Measurements from ENCODE around the gene TARS2.

Gene TARS2

GRCh38 chr1:150486966-150487762 is at the start of gene TARS2:
Gene TARS2, plus strand, starts transcription at chr1:150487419. Its CDS starts 32 bp downstream, at chr1:150487451.
- peak; percentile 97 for DNase-seq

GRCh38 chr1:150441121-150441520 is 46.1 kb upstream of the TARS2 start:
- no peak for DNase-seq

GRCh38 chr1:150444232-150444631 is 43.0 kb upstream of the TARS2 start:
- no peak for DNase-seq

GRCh38 chr1:150456146-150456647 is 31.0 kb upstream of the TARS2 start:
- DNase-seq: no peak

GRCh38 chr1:150464422-150464826 is 22.8 kb upstream of the TARS2 start:
- peak; percentile 37 for DNase-seq

- DNase-seq: no peak
These were observed 20.3 kb upstream of the TARS2 start for GRCh38 chr1:150466964-150467363.

GRCh38 chr1:150469291-150469690 is 17.9 kb upstream of the TARS2 start:
- DNase-seq: no peak

- DNase-seq: no peak
These were observed 14.5 kb upstream of the TARS2 start for GRCh38 chr1:150472601-150473200.

GRCh38 chr1:150473659-150474058 is 13.6 kb upstream of the TARS2 start:
- no peak for DNase-seq

GRCh38 chr1:150474869-150475268 is 12.3 kb upstream of the TARS2 start:
- no peak for DNase-seq

GRCh38 chr1:150476754-150477153 is 10.5 kb upstream of the TARS2 start:
- DNase-seq: peak; percentile 52

GRCh38 chr1:150477320-150477719 is 9.9 kb upstream of the TARS2 start:
- peak; percentile 34 for DNase-seq

GRCh38 chr1:150477733-150478132 is 9.5 kb upstream of the TARS2 start:
- peak; percentile 95 for DNase-seq

GRCh38 chr1:150479370-150479769 is 7.8 kb upstream of the TARS2 start:
- no peak for DNase-seq

GRCh38 chr1:150479927-150480352 is 7.3 kb upstream of the TARS2 start:
- DNase-seq: no peak

GRCh38 chr1:150484431-150484830 is 2.8 kb upstream of the TARS2 start:
- peak; percentile 91 for DNase-seq

GRCh38 chr1:150484861-150485260 is 2.4 kb upstream of the TARS2 start:
- DNase-seq: peak; percentile 59

GRCh38 chr1:150487763-150488115 is 520 bp downstream of the TARS2 start:
- DNase-seq: no peak

GRCh38 chr1:150493175-150493574 is 6.0 kb downstream of the TARS2 start:
- no peak for DNase-seq

- no peak for DNase-seq
These were observed 11.1 kb downstream of the TARS2 start for GRCh38 chr1:150498342-150498741.

- no peak for DNase-seq
These were observed 18.2 kb downstream of the TARS2 start for GRCh38 chr1:150505431-150505830.

- DNase-seq: peak; percentile 87
These were observed 21.0 kb downstream of the TARS2 start, which contains the start of gene ECM1 for GRCh38 chr1:150507912-150508864. Gene ECM1, plus strand, starts transcription at chr1:150508109. Its CDS starts 101 bp downstream, at chr1:150508210.

GRCh38 chr1:150508982-150509381 is 21.8 kb downstream of the TARS2 start:
- no peak for DNase-seq

Data from HCEC 1CT (cell line).